AML-193 (cell line): Measurements from ENCODE around the gene INSL3.
"Not testable (repeated sequence)": the region's sequence is repeated elsewhere in the genome, so short reads cannot be mapped to it uniquely, and the experiment has no call there.

Experiments used
- DNase-seq, 2 experiments: peaks; one replicate each; lab custom pipeline; 2025; lab: John Stamatoyannopoulos, UW

INSL3 gene

DNA sequence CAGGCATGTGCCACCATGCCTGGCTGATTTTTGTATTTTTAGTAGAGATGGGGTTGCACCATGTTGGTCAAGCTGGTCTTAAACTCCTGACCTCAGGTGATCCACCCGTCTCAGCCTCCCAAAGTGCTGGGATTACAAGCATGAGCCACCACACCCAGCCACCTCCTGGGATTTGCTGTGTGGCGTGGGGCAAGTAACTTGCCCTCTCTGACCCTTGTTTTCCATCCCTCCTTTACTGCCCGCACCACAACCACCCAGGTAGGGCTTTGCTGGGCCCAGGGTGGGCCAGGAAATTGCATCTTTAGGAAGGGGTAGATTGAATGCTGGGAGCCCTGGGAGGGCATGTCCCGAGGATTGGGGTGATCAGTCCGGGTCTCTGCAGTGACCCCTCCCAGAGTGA, 37.6 kb downstream of the INSL3 start:
- not testable (repeated sequence) for DNase-seq

DNA sequence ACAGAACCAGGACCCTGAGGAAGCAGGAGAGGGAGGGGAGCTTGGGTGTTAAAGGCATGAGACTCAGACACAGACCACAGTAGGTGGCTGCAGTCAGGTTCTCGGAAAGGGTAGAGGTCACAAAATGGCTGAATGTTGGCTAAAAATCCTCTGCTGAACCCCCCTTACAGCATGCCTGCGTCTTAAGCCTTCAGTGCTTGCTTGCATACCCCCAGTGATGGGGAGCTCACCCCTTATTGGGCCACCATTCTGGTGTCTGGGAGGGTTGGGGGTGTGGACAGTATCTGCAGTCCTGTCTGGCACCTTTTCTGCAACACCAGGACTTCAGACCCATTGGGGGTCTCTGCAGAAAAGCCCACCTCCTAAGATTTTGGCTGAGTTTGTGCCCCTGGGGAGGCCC, 40.5 kb downstream of the INSL3 start:
- DNase-seq: no peak

DNA sequence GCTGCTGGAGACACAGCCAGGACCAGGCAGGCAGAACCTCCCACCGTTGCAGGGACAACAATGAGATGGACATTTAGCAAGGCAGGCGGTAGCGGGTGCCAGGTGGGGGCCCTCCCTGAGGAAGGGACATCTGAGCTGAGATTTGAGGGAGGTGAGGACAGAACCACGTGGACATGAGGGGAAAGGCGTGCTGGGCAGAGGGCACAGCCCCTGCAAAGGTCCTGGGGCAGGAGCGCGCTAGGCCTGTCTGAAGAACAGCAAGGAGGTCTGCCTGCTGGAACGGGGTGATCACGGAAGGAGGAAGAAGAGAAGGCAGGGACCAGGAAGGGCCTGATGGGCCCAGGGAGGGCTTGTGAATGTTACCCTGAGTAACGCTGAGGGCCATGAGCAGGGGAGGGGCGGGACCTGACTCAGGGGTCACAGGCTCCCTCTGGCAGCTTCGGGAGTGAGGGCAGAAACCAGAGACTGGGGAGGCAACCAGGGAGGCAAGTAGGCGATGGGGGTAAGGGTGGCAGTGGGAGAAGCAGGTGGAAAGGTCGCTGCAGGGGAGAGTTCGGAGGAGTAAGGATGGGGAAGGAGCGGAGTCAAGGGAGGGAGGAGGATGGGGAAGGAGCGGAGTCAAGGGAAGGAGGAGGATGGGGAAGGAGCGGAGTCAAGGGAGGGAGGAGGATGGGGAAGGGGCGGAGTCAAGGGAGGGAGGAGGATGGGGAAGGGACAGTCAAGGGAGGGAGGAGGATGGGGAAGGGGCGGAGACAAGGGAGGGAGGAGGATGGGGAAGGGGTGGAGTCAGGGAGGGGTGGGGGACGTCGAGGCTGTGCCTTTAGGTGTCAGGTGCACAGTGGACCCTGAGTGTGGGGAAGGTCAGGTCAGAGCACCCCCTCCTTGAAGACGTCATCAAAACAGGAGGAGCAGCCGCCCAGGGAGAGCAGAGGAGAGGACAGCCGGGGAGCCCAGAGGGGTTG, 42.1 kb downstream of the INSL3 start:
- no peak for DNase-seq

DNA sequence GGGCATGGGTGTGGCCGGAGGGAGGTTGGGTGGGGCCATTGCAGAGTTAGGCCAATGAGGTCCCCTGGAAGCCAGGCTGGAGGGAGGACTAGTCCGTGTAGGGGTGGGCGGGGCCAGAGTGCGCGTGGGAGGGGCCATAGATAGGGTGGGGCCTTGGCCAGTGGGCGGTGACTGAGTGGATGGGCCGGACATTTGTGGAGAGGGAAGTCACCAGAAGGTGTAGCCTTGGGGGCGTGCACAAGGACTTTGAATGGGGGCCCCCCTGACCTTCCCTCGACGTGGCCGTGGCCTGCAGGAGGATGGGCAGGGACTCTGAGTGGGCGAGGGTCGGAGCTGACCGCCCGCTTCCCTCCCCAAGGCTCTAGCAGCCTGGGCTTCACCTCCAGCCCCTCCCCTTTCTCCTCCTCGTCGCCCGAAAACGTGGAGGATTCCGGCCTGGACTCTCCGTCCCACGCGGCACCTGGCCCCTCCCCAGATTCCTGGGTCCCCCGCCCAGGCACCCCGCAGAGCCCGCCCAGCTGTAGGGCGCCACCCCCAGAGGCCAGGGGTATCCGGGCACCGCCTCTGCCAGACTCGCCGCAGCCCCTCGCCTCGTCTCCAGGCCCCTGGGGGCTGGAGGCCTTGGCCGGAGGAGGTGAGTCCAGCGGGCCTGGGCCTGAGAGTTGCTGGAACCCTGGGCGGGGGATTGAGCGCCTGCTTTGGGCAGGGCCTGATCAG, 42.9 kb downstream of the INSL3 start:
- DNase-seq: no peak

DNA sequence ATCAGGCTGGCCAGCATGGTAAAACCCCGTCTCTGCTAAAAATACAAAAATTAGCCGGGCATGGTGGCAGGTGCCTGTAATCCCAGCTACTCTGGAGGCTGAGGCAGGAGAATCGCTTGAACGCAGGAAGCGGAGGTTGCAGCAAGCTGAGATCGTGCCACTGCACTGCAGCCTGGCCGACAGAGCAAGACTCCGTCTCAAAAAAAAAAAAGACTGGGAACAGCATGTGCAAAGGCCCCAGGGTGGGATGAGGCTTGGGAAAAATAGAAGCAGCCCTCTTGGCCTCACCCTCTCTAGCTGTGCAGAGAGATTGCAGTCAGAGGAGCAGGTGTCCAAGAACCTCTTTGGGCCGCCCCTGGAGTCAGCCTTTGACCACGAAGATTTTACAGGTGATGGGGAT, 43.5 kb downstream of the INSL3 start:
- not testable (repeated sequence) for DNase-seq

DNA sequence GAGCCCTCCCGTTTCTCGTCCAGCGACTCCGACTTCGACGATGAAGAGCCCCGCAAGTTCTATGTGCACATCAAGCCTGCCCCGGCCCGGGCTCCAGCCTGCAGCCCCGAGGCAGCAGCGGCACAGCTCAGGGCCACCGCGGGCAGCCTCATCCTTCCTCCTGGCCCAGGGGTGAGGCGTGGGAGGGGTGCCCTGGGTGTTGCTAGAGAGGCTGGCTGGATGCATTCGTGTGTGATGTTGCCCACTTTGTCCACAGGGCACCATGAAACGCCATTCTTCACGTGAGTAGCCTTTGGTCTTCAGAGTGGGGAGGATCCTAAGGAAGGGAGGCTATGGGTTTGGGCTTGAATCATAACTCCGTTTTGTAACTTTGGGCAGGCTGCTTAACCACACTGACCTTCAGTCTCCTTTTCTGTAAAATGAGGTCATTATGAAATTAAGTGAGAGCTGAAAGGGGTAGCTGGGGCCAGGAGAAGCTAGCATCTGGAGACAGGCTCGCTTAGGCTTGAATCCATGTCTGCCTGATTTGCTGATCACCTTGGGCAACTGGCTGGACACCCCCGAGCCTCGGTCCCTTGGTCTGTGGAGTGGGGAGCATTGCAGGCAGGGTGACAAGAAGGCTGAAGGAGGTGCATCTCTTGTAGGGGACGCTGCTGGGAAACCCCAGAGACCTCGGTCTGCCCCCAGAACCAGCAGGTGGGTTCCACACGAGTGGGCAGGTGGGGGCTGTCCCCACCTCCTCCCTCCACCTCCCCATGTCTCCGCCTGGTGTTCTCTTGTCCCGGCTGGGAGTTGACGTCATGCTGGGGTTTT, 45.1 kb downstream of the INSL3 start:
- DNase-seq: no peak

DNA sequence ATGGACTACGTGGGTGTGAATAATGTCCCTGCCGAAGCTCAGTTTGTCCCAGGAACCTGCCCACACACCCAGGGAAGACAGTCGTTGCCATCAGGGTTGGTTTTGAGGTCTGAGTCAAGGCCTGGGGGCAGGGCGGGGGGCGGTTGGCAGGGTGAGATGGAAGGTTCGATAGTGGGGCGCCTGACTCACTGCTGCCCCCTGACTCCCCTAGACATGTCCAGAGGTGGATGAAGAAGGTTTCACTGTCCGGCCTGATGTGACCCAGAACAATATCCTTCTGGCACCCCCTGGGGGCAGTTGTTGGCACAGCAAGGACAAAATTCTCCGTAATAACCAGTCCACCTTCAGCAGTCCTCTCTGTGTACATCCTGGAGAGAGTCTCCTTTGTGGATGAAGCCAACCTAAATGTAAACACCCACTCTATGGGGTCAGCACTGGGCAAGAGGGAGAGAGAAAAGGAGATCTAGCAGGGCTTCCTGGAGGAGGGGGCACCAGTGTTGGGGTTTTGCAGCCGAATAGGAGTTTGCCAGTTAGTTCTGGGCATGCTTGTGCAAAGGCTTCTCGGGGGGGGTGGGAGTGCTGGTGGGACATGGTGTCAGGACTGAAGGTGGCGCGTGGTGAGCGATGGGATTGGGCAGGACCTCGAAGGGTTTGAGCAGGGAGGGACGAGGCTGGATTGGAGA, 45.9 kb downstream of the INSL3 start:
- DNase-seq: peak; percentile 28 to 42

DNA sequence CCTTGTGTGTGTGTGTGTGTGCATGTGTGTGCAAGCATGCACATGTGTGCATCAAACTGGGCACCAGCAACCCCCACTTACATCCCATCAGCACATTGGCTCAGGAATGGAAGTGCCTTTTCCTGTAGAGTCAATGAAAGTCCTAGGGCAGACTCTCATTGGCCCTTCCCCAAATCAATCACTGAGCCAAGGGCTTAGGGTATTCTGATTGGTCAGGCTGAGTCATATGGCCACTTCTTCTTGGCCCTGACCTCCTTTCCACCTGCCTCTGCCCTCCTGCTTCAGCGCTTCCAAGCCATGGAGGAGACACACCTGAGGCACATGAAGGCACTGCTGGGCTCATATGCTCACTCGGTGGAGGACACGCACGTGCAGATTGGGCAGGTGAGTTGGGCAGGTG, 49.1 kb downstream of the INSL3 start:
- DNase-seq: no peak

DNA sequence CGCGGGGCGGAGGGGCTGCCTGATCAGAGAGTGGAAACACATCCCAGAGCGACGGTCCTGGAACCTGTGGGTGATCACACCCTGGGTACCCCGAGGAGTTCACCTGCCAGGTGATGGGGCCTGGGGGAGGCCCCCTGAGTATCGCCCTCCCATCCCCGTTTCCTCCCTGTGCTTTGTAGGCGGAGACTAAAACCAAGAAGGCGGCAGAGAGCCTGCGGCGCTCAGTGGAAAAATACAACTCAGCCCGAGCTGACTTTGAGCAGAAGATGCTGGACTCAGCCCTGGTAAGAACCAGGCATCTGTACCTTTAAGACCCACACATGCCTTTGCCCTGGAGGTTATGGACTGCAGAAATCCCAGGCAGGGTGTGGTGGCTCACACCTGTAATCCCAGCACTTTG, 50.7 kb downstream of the INSL3 start:
- no peak for DNase-seq

DNA sequence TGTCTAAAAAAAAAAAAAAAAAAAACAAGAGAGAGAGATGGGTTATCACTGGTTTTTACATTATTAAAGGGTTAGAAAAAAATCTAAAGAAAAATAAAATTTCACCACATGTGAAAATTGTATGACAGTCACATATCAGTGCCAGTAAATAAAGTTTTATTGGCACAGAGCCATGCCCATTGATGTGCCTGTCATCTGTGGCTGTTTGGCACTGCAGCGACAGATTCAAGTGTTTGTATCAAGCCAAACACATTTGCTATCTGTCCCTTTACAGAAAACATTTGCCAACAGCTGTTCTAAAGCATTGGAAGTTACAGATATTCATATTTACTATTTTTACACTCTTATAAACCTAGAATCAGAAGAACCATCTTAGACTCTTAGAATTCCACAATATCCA, 53.8 kb downstream of the INSL3 start:
- no peak for DNase-seq

DNA sequence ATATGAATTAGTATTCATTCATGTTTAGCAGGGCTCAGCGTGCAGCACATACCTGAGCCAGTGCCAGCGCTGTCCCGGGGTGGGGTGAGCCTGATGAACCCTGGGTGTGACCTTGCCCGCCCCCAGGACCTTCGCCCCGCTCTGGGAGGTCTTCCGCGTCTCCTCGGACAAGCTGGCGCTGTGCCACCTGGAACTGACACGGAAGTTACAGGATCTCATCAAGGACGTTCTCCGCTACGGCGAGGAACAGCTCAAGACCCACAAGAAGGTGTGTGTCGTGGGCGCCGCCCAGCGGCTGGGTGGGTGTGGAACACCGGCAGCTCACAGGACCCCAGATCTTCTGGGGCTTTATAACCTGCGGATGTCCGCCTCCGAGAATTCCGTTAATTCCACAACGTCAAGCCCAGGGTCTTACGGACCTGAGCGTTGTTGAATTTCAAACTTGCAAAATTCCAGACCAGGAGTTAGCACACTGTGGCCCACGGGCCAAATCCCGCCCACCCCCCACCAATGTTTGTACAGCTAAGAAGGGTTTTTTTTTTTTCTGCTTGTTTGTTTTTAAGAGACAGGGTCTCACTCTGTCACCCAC, 54.7 kb downstream of the INSL3 start:
- DNase-seq: no peak
